Keratinocyte (primary cell): ENCODE data around the gene CEACAM19. TPM values are rescaled to one million over a fixed set of nuclear protein-coding genes. Genes with fewer than 3 reads are reported as not detected.
"Not testable (repeated sequence)": the region's sequence is repeated elsewhere in the genome, so short reads cannot be mapped to it uniquely, and the experiment has no call there.

ENCODE experiments used
- DNase-seq: peaks from one replicate; pipeline ENCODE4 v3.0.0-alpha.2; 2011; ENCODE audit warnings: low read depth, missing footprints, low spot score
- FAIRE-seq: peaks from 2 replicates; lab custom pipeline; 2011; peaks lifted over from hg19 to GRCh38; lab: Jason Lieb, UNC
- H2AFZ ChIP-seq: 2 replicates; pipeline ENCODE4 v1.6.0; 2012; ENCODE audit warnings: low read length, control low read depth, inconsistent platforms; ENCODE audit not compliant: control insufficient read depth
- H3K27ac ChIP-seq: 2 replicates; pipeline ENCODE4 v1.5.1; 2011; ENCODE audit warnings: low read length; ENCODE audit not compliant: control insufficient read depth, insufficient read depth
- H3K27me3 ChIP-seq: 3 replicates; pipeline ENCODE4 v1.6.0; 2011; ENCODE audit warnings: low read length; ENCODE audit not compliant: control insufficient read depth, insufficient read depth; ENCODE audit errors: extremely low read depth
- H3K36me3 ChIP-seq, 2 experiments: 2 replicates in 1 of 2; 3 replicates in 1 of 2; pipeline ENCODE4 v1.5.1; 2011; ENCODE audit warnings: low read length in 2 of 2, mild to moderate bottlenecking in 1 of 2; ENCODE audit not compliant: control insufficient read depth in 2 of 2, insufficient read depth in 2 of 2; ENCODE audit errors: extremely low read depth in 1 of 2
- H3K4me1 ChIP-seq: 3 replicates; pipeline ENCODE4 v1.5.1; 2011; ENCODE audit warnings: low read length; ENCODE audit not compliant: control insufficient read depth, insufficient read depth; ENCODE audit errors: extremely low read depth
- H3K4me2 ChIP-seq: 3 replicates; pipeline ENCODE4 v1.6.0; 2011; ENCODE audit warnings: low read depth, low read length; ENCODE audit not compliant: control insufficient read depth, insufficient read depth; ENCODE audit errors: extremely low read depth
- H3K4me3 ChIP-seq, 3 experiments: fragments of 200-600 bp in 1 of 3; sonication (generic) in 1 of 3; 2 replicates in 2 of 3; 3 replicates in 1 of 3; pipeline ENCODE4 v1.5.1; 2011 to 2016; ENCODE audit warnings: low read length in 3 of 3, mild to moderate bottlenecking in 3 of 3, control low read depth in 2 of 3, inconsistent platforms in 1 of 3, low read depth in 1 of 3, mixed read lengths in 1 of 3, mixed run types in 1 of 3, moderate library complexity in 1 of 3; ENCODE audit not compliant: control insufficient read depth in 2 of 3, insufficient read depth in 2 of 3; ENCODE audit errors: extremely low read depth in 1 of 3
- H3K79me2 ChIP-seq: 2 replicates; pipeline ENCODE4 v1.6.0; 2012; ENCODE audit warnings: low read length; ENCODE audit not compliant: control insufficient read depth, insufficient read depth
- H3K9ac ChIP-seq: 3 replicates; pipeline ENCODE4 v1.6.0; 2011; ENCODE audit warnings: low read length; ENCODE audit not compliant: control insufficient read depth, insufficient read depth; ENCODE audit errors: extremely low read depth
- H3K9me1 ChIP-seq: 3 replicates; pipeline ENCODE4 v1.6.0; 2011; ENCODE audit warnings: low read length; ENCODE audit not compliant: control insufficient read depth, insufficient read depth; ENCODE audit errors: extremely low read depth
- H3K9me3 ChIP-seq: 2 replicates; pipeline ENCODE4 v1.5.1; 2012; ENCODE audit warnings: low read depth, low read length; ENCODE audit not compliant: control insufficient read depth
- H4K20me1 ChIP-seq: 3 replicates; pipeline ENCODE4 v1.6.0; 2011; ENCODE audit warnings: low read length; ENCODE audit not compliant: control insufficient read depth, insufficient read depth; ENCODE audit errors: extremely low read depth
- CTCF ChIP-seq, 3 experiments: IDR thresholded peaks in 1 of 3; conservative IDR thresholded peaks in 1 of 3; optimal IDR thresholded peaks in 1 of 3; 2 replicates in 2 of 3; 3 replicates in 1 of 3; pipeline versions ENCODE3 to v1.5.1; 2011; ENCODE audit warnings: low read length in 3 of 3, mild to moderate bottlenecking in 3 of 3, moderate library complexity in 2 of 3, control low read depth in 1 of 3, inconsistent platforms in 1 of 3; ENCODE audit not compliant: insufficient read depth in 2 of 3; ENCODE audit errors: extremely low read depth in 1 of 3
- EZH2 ChIP-seq: IDR thresholded peaks from one replicate; pipeline ENCODE4 v1.6.1; 2012; ENCODE audit warnings: inconsistent platforms, mild to moderate bottlenecking, low read length, moderate library complexity
- dilution Hi-C: fragments of 300-500 bp; cut with MboI; formaldehyde crosslinking; loops from one replicate; pipeline ENCODE4 v1.7.0; 2020; ENCODE audit warnings: low sequenced_read_pairs; ENCODE audit not compliant: extremely low pct_ligation_motif_present
- polyA plus RNA-seq, 5 experiments: library from polyadenylated mRNA; depleted of rRNA in 3 of 5; stranded (reverse) in 3 of 5; stranded (forward) in 1 of 5; unstranded in 1 of 5; fragments of >200 nt; gene quantifications; 1 replicate in 1 of 5; 2 replicates in 3 of 5; 3 replicates in 1 of 5; pipeline versions ENCODE4 v1.2.1 to v1.2.3, GENCODE V29; 2011 to 2012; ENCODE audit warnings: missing spikeins in 2 of 5, low read depth in 1 of 5, low replicate concordance in 1 of 5

CEACAM19 gene
- polyA plus RNA-seq, 1 donor (not counting 4 experiments of a cell fraction or from before 2014, with no cell fraction given) = 3.7 TPM

- H3K4me3 ChIP-seq = no peak overlapping the region
- H3K27ac ChIP-seq = no peak overlapping the region
- FAIRE-seq = no peak
- peaks cover 20% of the 10 kb centered on the region for H3K4me1 ChIP-seq
- no peaks in the 10 kb centered on the region for H3K36me3 ChIP-seq
- no peak overlapping the region for H3K9ac ChIP-seq
- no peak for DNase-seq
- H4K20me1 ChIP-seq = no peaks in the 10 kb centered on the region
- no peak overlapping the region for H2AFZ ChIP-seq
- dilution Hi-C loops = no loop called here
- H3K9me3 ChIP-seq = no peaks in the 10 kb centered on the region
- H3K9me1 ChIP-seq = no peaks in the 10 kb centered on the region
- no peak overlapping the region for H3K4me2 ChIP-seq
- no peaks in the 10 kb centered on the region for H3K79me2 ChIP-seq
- H3K27me3 ChIP-seq = no peaks in the 10 kb centered on the region
- TF ChIP-seq CTCF (optimal IDR thresholded peaks at IDR 0.05 in 1 of 3, IDR thresholded peaks at IDR 0.05 in 1 of 3, conservative IDR thresholded peaks at IDR 0.05 in 1 of 3; ENCODE audit: extremely low read depth in 1 of 3, insufficient read depth in 2 of 3, low read length in 3 of 3) (no peak), EZH2 (no peak)
Observed at GRCh38 chr19:44720945-44721344, 49.7 kb downstream of the CEACAM19 start.

GRCh38 chr19:44721369-44721768 is 50.1 kb downstream of the CEACAM19 start:
- H3K9me1 ChIP-seq, H3K4me2 ChIP-seq, dilution Hi-C loops, H3K79me2 ChIP-seq, H2AFZ ChIP-seq, H3K9me3 ChIP-seq, H4K20me1 ChIP-seq, DNase-seq, H3K9ac ChIP-seq, H3K27ac ChIP-seq, H3K4me3 ChIP-seq, H3K27me3 ChIP-seq, FAIRE-seq, H3K36me3 ChIP-seq: not testable (repeated sequence)
- peaks cover 20% of the 10 kb centered on the region for H3K4me1 ChIP-seq
